ENCODE results near the gene LRMDA.

LRMDA gene

GRCh38 chr10:75976681-75977080 lies 545.3 kb downstream of the LRMDA start:
- DNase-seq = no peak
- no peaks in the 10 kb centered on the region for H3K36me3 Mint-ChIP-seq (ENCODE audit: low read depth)
- H3K4me1 Mint-ChIP-seq = peaks cover 32% of the 10 kb centered on the region
- TF ChIP-seq CTCF (IDR thresholded peaks at IDR 0.05) = no peak
- H3K27me3 Mint-ChIP-seq (ENCODE audit: low read depth, poor library complexity) = peaks cover 3% of the 10 kb centered on the region
- no peak overlapping the region for H3K4me3 Mint-ChIP-seq
- no peak overlapping the region for H3K27ac Mint-ChIP-seq
- no peaks in the 10 kb centered on the region for H3K9me3 Mint-ChIP-seq

GRCh38 chr10:75977139-75977538 lies 545.7 kb downstream of the LRMDA start:
- Mint-ChIP-seq H3K36me3 (ENCODE audit: low read depth) (no peaks in the 10 kb centered on the region), H3K27ac (no peak overlapping the region), H3K4me1 (peaks cover 28% of the 10 kb centered on the region), H3K9me3 (no peaks in the 10 kb centered on the region), H3K4me3 (no peak overlapping the region), H3K27me3 (ENCODE audit: low read depth, poor library complexity) (peaks cover 3% of the 10 kb centered on the region)
- DNase-seq = no peak
- no peak for TF ChIP-seq CTCF (IDR thresholded peaks at IDR 0.05)

GRCh38 chr10:75978213-75978612 lies 546.8 kb downstream of the LRMDA start:
- peaks cover 6% of the 10 kb centered on the region for H3K27me3 Mint-ChIP-seq (ENCODE audit: low read depth, poor library complexity)
- H3K36me3 Mint-ChIP-seq (ENCODE audit: low read depth) = no peaks in the 10 kb centered on the region
- H3K4me3 Mint-ChIP-seq = no peak overlapping the region
- DNase-seq = no peak
- H3K27ac Mint-ChIP-seq = no peak overlapping the region
- H3K9me3 Mint-ChIP-seq = no peaks in the 10 kb centered on the region
- H3K4me1 Mint-ChIP-seq = peaks cover 18% of the 10 kb centered on the region
- no peak for TF ChIP-seq CTCF (IDR thresholded peaks at IDR 0.05)

- peaks cover 39% of the 10 kb centered on the region for H3K4me1 Mint-ChIP-seq
- no peaks in the 10 kb centered on the region for H3K9me3 Mint-ChIP-seq
- H3K4me3 Mint-ChIP-seq = no peak overlapping the region
- DNase-seq = no peak
- H3K27me3 Mint-ChIP-seq (ENCODE audit: low read depth, poor library complexity) = peaks cover 6% of the 10 kb centered on the region
- no peak overlapping the region for H3K27ac Mint-ChIP-seq
- no peak for TF ChIP-seq CTCF (IDR thresholded peaks at IDR 0.05)
- H3K36me3 Mint-ChIP-seq (ENCODE audit: low read depth) = no peaks in the 10 kb centered on the region
Measured at GRCh38 chr10:75980419-75981002, 549.1 kb downstream of the LRMDA start.

GRCh38 chr10:75982611-75983369 lies 551.4 kb downstream of the LRMDA start:
- no peaks in the 10 kb centered on the region for H3K36me3 Mint-ChIP-seq (ENCODE audit: low read depth)
- peaks cover 57% of the 10 kb centered on the region for H3K4me1 Mint-ChIP-seq
- no peak overlapping the region for H3K4me3 Mint-ChIP-seq
- H3K27me3 Mint-ChIP-seq (ENCODE audit: low read depth, poor library complexity) = peaks cover 6% of the 10 kb centered on the region
- no peak overlapping the region for H3K27ac Mint-ChIP-seq
- TF ChIP-seq CTCF (IDR thresholded peaks at IDR 0.05) = no peak
- DNase-seq = no peak
- H3K9me3 Mint-ChIP-seq = no peaks in the 10 kb centered on the region

GRCh38 chr10:75984067-75984466 lies 552.6 kb downstream of the LRMDA start:
- peaks cover 6% of the 10 kb centered on the region for H3K27me3 Mint-ChIP-seq (ENCODE audit: low read depth, poor library complexity)
- H3K4me3 Mint-ChIP-seq = no peak overlapping the region
- no peak for DNase-seq
- no peak overlapping the region for H3K27ac Mint-ChIP-seq
- H3K9me3 Mint-ChIP-seq = no peaks in the 10 kb centered on the region
- H3K4me1 Mint-ChIP-seq = peaks cover 64% of the 10 kb centered on the region
- no peak for TF ChIP-seq CTCF (IDR thresholded peaks at IDR 0.05)
- H3K36me3 Mint-ChIP-seq (ENCODE audit: low read depth) = no peaks in the 10 kb centered on the region

All from nephron progenitor cell (in vitro differentiated cells).